GM19035 (cell line): ENCODE data around the gene APOL2.
"Not testable (repeated sequence)": the region's sequence is repeated elsewhere in the genome, so short reads cannot be mapped to it uniquely, and the experiment has no call there.

Experiments used
- ATAC-seq: cut with Tn5 transposase; IDR thresholded peaks from one replicate; pipeline ENCODE4 v1.9.1; 2021; ENCODE audit not compliant: unreplicated experiment

Gene APOL2, protein sequence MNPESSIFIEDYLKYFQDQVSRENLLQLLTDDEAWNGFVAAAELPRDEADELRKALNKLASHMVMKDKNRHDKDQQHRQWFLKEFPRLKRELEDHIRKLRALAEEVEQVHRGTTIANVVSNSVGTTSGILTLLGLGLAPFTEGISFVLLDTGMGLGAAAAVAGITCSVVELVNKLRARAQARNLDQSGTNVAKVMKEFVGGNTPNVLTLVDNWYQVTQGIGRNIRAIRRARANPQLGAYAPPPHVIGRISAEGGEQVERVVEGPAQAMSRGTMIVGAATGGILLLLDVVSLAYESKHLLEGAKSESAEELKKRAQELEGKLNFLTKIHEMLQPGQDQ

DNA sequence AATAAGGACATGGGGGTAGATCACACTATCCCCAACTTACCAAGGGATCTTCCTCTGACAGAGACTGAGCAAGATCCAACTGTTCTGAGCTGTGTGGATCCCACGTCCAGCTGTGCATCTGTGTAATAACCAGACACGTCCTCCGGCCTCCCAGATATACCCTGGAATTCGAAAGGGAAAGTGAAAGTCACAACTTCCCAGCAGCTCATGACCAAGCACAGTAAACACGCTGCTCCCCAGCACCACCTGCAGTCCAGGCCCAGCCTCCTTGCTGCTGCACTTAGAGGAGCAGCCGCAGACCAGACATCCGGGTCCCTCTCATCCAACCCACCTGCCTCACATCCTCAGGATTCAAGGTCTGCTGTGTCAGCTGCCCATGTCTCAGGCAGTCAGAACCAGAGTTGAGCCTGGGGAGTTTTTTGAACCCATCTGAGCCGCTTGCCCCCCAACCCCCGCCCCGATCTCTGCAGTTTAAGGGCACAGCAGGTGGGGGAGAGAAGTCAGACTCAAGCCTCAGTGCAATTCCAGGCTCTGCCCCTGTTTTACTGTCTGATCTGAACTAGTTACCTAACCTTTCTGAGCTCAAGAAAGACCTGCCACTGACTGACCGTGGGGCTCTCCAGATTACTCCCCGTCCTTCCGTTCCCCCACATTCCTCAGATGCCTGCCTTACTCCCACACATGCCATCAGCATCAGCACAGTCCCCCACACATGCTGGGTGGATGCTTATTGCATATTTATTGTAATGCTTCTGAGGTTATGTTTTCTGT lies at the start of gene APOL2:
Gene APOL2 (minus strand): TSS at position 127 of the 771 bp plus-strand sequence. CDS start 6,365 bp downstream, outside the sequence.
- peak; percentile 75 for ATAC-seq

DNA sequence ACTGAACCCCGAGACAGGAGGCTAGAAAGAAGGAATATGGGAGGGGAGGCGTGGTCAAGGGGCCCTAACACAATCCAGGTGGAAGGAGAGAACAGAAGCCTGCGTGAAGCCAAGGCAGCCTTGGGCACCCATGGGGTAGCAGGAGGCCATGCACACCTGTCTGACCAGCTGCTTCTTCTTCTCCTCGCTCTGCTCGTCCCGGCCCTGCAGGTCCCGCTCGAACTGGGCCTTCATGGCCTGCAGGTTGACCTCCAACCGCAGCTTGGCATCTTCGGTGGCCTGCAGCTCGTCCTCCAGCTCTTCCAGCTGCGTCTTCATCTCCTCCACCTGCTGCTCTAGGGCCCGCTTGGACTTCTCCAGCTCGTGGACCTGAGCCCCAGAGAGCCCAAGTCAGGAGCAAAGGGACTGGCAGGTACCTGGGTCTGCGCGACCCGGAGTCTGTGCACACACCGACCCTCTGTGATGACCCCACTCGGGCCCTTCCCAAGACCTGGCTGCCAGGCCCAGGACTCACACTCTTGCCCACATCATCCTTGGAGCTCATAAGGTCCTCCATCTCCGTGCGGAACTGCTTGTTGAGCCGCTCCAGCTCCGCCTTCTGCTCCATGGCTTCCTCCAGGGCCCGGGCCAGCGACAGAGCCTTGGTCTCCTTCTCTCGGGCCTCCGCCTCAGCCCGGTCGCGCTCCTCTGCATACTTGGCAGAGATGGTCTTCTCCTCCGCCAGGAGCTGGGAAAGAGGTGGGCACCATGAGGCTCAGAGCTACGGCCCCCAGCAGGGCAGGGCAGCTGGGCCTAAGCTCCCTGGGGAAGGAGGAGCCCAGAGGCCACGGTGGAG lies 49.5 kb upstream of the APOL2 start:
- no peak for ATAC-seq

DNA sequence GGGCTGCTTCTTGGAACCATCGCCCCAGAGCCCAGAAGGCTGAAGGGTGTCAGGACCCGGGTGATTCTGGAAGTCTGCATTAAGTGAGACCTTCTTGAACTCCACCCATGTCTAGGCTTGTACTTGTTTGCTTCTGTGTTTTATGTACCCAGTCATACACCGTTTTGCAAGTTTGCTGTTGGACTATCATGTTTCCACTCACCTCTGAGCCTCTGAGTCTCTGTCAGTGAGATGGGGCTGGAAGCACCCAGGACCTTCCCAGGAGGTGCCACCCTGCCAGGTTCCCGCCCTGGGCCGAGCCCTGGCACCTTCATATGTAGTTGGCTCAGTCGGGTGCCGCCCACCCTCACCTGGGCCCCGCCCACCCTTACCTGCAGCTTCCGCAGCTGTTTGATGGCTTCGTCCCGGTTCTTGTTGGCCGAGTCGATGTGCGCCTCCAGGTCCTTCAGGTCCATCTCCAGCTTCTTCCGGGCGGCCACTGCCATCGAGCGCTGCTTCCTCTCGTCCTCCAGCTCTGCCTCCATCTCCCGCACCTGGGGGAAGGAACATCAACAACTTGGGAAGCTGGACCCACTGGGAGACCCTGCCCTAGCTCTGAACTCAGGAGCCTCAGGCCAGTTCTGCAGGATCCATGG lies 48.7 kb upstream of the APOL2 start:
- ATAC-seq: no peak

DNA sequence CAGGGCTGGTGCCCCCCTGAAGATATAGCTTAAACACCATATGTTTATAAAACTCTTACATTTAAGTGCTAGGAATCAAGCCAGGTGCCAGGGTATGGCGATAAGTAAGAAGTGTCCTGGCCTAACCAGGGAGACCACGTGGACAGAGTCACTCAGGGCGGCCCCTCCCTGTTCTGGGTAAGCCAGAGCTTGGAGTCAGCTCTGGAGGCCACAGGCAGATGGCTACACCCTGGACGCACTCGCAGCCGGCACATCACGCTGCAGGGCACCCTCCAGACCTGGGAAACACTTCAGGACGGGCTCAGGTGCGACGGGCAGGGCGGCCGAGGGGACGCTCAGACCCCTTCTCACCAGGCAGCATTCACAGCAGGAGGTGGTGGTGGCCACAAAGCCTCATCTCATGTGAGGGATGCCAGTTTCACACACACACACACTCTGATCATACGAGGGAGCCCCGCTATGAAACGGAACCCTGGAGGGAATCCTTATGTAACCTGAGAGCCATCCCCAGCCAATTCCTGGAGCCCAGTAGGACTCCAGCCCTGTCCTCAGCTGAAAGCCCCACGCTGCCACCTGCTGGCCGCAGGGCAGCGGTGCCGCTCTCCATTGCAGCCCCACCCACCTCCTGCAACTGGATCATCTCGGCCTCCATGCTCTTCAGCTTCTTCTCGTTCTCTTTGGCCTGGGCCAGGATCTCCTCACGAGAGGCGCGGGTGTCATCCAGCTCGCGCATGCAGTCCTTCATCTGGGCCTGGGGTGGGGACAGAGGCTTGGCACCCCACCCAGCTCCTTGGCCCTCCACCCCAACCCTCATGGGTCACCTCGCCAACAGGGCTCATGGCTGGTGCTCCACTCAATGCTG lies 47.0 kb upstream of the APOL2 start:
- no peak for ATAC-seq

DNA sequence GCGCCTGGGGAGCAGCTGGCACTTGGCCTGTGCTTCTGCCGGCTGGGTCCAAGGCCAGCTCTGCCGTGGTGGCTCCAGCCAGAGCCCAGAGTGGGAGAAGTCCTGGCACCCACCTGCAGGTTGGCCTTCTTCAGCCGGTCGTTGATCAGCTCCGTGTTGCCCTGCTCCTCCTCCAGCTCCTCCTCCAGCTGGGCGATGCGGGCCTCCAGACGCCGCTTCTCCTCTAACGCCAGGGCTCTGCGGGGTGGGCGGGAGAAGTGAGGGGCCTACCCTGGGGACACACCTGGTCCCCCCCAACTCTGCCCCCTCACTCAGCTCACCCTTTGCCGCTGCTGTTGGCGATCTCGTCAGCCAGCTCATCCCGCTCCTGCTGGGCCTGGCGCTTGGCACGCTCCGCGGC lies 46.2 kb upstream of the APOL2 start:
- ATAC-seq: no peak

DNA sequence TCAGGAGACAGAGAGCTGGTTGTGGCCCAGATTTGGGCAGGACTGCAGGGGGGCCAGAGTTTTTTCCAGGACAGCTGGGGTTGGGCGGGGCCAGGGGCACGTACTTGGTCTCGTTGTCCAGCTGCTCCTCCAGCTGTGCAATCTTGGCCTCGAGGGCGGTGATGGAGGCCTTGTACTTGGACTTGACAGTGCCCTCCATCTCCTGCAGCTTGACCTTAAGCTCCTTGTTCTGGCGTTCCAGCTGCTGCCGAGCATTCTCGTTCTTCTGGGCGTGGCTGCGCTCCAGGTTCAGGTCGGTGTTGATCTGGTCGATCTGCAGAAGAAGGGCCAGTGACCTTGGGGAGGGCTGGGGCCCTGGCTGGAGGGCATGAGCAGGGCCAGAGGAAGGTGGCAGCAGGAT lies 45.7 kb upstream of the APOL2 start:
- no peak for ATAC-seq

DNA sequence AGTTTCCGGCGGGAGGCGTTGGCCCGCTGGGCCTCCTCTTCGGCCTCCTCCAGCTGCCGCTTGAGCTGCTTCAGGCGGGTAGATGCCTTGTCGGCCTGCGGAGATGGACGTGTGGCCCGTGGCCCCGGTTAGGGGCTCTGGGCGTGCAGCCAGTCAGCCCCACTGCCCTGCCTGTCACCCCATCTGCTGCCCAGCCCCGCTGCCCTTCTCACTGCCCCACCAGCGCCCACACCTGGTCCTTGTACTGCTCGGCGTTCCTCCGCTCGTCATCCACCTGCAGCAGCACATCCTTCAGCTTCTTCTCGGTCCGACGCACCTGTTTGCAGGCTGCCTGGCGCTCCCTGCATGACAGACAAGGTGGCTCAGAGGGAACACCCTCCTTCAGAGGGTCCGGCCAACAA lies 44.8 kb upstream of the APOL2 start:
- no peak for ATAC-seq

DNA sequence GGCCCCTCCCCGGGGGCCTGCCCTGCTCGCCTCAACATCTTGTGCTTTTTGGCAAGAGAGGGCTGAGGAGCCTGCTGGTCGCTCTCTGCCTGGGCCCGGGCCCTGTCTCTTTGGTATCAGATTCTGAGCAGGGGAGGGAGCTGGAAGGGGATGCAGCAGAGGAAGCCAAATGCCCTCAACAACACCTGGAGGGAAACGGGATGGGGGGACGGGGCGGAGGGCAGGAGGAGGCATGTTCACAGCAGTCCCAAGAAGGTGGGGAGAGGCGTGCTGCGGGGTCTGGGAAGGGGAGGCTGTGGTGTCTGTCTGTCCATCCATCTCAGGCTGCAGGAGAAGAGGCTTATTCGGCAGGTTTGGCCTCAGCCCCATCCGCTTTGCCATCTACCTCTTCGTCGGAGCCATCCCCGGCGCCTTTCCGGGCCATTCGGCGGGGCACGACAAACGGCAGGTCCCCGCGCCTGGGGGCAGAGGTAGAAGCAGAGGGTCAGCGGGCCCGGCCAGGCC lies 43.1 kb upstream of the APOL2 start:
- ATAC-seq: no peak

DNA sequence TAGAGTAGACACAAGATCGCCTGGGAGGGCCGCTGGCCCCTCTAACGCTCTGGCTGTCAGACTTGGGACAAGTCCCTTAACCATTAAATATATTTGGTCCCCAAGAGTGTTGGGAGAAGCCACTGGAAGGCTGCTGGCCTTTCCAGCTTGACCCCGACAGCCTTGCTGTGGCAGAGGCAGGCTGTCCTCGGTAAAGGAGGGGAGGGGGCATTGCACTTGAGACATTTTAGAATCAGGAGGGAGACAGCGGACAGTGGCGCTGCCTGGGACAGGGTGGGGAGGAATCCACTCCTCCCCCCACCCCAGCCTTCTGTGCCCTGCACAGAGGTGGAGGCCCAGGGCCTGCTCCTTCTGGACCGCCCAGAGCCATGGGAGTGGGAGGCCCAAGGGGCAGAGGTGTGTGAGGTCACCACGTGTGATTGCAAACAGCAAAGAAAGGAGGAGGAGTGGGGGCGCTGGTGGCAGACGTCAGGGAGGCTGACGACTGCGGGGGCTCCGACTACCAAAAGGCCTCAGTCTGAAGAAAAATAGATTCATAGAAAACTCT lies 42.5 kb upstream of the APOL2 start:
- ATAC-seq: no peak

DNA sequence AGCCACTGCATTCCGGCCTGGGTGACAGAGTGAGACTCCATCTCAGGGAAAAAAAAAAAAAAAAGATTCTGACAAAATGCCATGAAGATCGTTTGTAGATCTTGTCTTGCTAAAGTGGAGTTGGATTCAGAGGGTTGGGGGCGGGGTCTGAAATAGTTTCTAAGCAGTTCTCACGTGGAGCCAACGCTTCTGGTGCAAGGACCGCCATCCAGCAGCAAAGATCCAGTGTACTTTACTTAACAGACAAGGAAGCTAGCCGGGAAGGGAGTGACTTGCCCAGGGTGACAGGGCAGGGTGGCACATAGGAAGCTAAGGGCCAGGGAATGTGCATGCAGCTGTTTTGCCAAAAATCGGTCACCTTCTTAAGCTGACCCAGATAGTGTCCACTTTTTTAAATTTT lies 41.1 kb upstream of the APOL2 start:
- no peak for ATAC-seq

DNA sequence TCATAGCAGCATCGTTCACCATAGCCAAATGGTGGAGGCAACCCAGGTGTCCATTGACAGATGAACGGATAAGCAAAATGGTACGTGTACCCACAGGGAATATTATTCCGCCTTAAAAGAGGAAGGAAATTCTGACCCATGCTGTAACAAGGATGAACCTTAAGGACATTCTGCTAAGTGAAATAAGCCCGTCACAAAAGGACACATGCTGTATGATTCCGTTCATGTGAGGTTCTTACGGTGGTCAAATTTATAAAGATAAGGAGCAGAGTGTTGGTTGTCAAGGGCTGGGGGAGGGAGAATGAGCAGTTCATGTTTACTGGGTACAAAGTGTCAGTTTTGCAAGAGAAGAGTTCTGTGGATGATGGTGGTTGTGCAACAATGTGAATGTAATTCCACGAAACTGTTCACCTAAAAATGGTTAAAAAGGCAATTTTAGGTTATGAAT lies 39.9 kb upstream of the APOL2 start:
- ATAC-seq: no peak

DNA sequence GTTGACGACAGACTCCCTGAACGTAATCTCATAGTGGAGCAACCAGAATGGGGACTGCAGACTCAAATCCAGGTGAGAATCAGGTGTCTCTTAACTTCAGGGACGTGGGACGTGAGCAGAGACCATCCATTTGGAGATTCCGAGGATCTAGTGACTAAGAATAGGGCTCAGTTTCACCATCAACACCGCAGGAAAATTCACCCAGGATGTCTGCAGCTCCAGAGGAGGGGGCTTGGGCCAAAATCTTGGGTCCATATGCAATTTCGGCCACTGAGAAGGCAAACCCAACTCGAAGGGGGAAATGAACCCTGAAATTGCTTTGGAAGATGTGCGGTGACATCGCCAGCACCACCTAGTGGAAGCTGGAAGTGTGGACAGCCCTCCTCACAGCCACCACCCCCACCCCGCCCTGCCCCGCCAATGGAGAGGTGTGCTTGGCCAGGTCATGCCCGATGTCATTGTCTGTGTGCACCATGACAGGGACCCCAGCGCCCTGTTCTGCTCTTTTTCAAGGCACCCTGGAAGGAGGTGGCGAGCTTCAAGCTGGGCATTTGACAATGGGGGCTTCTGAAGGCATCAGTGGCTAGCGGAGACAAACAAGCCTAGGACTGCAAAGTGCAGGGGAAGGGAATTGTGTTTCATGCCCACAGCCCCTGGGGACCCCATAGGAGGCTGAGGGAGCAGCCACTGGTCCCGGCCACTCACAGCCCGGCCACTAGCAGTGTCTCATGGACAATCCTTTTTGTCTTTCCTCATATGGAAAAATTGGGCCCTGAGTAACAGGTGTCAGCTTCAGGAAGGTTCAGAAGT lies 38.4 kb upstream of the APOL2 start:
- ATAC-seq: no peak

DNA sequence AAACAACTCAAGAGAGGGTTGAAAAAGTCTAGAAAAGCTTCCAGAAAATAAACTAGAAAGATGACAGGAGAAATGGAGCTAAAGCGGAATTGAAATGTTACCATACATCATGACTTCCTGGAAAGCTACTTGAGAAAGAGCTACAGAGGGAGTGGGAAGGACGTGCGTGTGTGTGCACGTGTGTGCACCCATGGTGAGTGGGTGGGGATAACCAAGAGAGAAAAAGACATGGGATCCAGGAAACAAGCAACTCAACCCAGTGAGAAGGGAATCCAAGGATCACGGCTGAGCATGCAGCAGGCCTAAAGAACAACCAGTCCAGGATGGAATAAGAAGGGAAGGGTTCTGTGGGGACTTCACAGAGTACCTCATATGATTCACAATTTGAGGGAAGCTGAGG lies 35.2 kb upstream of the APOL2 start:
- no peak for ATAC-seq

DNA sequence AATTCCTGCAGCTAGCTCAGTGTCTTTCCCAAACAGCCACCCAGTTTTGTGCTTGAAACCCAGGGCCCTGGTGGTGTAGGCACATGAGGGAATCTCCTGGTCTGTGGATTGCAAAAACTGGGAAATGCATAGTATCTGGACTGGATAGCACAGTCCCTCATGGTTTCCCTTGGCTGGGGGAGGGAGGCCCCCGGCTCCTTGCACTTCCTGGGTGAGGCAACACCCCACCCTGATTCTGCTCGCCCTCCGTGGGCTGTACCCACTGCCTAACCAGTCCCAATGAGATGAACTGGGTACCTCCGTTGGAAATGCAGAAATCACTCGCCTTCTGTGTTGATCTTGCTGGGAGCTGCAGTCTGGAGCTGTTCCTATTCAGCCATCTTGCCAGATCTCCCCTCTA lies 32.6 kb upstream of the APOL2 start:
- not testable (repeated sequence) for ATAC-seq

DNA sequence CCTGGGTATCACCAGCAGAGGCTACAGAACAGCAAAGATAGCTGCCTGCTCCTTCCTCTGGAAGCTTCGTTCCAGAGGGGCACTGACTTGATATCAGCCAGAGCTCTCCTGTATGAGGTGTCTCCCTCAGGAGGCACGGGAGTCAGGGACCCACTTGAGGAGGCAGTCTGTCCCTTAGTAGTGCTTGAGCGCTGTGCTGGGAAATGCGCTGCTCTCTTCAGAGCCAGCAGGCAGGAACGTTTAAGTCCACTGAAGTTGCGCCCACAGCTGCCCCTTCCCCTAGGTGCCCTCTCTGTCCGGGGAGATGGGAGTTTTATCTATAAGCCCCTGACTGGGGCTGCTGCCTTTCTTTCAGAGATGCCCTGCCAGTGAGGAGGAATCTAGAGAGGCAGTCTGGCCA lies 31.9 kb upstream of the APOL2 start:
- not testable (repeated sequence) for ATAC-seq

DNA sequence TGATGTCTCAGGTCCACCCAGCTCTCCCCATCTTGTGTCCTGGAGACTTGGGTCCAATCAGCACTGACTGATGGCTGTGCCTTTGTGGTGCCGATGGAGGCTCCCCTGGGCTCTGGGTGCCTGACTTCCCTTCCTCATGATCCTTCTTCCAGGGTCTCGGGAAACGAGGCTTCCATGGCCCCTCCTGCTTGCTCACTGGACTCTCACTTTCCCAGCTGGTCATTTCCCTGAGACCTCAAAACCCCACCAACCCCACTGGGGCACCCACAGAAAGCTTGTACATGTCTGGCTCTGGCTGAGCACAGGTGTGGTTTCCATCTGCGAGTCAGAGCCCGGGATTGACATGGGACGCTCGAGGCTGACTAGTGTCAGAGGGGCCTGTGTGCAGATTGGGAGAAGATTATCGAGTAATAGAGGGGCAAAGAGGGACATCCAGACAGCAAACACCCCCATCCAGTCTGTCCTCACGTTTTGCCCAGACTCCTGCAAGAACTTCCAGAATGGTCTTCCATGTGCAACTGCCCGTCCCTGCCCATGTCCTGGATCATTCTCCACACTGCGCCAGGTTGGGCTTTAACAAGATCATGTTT lies 28.7 kb upstream of the APOL2 start:
- no peak for ATAC-seq

DNA sequence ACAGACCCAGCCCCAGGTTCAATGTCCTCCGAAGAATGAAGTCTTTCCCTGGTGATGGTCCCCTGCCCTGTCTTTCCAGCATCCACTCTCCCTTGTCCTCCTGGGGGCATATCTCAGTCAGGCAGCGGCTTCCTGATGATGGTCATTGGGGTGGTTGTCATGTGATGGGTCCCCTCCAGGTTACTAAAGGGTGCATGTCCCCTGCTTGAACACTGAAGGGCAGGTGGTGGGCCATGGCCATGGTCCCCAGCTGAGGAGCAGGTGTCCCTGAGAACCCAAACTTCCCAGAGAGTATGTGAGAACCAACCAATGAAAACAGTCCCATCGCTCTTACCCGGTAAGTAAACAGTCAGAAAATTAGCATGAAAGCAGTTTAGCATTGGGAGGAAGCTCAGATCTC lies 27.7 kb upstream of the APOL2 start:
- ATAC-seq: no peak

DNA sequence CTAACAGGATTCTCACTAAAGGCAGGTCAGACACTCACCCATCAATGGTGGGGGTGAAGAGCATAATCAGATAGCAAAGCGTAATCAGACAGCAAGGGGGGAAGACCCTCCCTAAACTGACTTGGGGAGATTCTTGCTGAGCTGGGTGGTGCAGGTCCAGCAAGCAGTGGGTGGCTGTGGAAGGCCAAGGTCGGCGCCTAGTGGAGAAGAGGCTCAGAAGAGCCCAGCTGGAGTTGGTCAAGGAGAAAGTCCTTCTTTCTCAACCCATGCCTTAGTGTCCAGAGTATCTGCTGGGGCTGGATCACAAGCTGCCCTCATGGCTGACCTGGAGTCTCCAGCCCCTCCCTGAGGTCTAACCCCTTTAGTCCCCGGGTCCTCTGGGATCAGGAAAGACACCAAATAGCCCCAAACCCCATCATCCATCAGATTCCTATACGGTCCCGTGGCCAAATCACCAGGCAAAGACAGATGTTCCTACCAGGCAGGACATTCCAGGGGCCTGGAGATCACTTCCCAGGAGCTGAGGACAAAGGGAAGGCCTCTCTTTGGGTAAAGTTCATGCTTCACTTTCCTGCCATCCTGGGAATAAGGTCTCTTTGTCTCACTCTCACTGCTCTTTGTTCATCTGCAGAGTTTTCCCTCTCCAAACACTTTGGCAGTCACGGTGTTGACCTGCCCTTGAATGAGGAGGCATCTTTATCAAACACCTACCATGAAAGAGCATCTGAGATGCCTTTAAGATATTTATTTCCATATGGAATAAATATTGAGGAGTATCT lies 24.7 kb upstream of the APOL2 start:
- not testable (repeated sequence) for ATAC-seq
